Activated CD8-positive, alpha-beta memory T cell treated with anti-CD3 and anti-CD28 coated beads, Interleukin-2, amount 50 U/mL, for 24 hours (primary cell): ENCODE data around the gene RBM44.
"Not testable (repeated sequence)": the region's sequence is repeated elsewhere in the genome, so short reads cannot be mapped to it uniquely, and the experiment has no call there.

Source experiments
- DNase-seq: peaks from one replicate; pipeline ENCODE4 v3.0.0-alpha.2; 2020; ENCODE audit errors: extremely low read depth

The RBM44 gene

GRCh38 chr2:237782181-237782580, 16.4 kb upstream of the RBM44 start:
- DNase-seq, result no peak

DNA sequence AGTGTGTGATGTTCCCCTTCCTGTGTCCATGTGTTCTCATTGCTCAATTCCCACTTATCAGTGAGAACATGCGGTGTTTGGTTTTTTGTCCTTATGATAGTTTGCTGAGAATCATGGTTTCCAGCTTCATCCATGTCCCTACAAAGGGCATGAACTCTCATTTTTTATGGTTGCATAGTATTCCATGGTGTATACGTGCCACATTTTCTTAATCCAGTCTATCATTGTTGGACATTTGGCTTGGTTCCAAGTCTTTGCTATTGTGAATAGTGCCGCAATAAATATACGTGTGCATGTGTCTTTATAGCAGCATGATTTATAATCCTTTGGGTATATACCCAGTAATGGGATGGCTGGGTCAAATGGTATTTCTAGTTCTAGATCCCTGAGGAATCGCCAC, 14.9 kb upstream of the RBM44 start:
- DNase-seq, result not testable (repeated sequence)

GRCh38 chr2:237786936-237787335, 11.6 kb upstream of the RBM44 start:
- DNase-seq, result no peak

- DNase-seq, result no peak
These were observed 8.2 kb upstream of the RBM44 start for GRCh38 chr2:237790353-237790752.

- no peak for DNase-seq
These were observed 6.4 kb upstream of the RBM44 start for GRCh38 chr2:237791977-237792727.

GRCh38 chr2:237797253-237797652, 1.3 kb upstream of the RBM44 start:
- DNase-seq, result no peak

- no peak for DNase-seq
These were observed 465 bp downstream of the RBM44 start for GRCh38 chr2:237799060-237799428.

GRCh38 chr2:237801466-237801865, 2.9 kb downstream of the RBM44 start:
- DNase-seq, result no peak

GRCh38 chr2:237806334-237806733, 7.8 kb downstream of the RBM44 start:
- DNase-seq, result no peak

GRCh38 chr2:237815637-237816036, 17.1 kb downstream of the RBM44 start:
- no peak for DNase-seq

- no peak for DNase-seq
These were observed 18.0 kb downstream of the RBM44 start for GRCh38 chr2:237816531-237816930.

GRCh38 chr2:237818066-237818473, 19.5 kb downstream of the RBM44 start:
- no peak for DNase-seq

- no peak for DNase-seq
These were observed 20.7 kb downstream of the RBM44 start for GRCh38 chr2:237819231-237819630.

- no peak for DNase-seq
These were observed 21.8 kb downstream of the RBM44 start for GRCh38 chr2:237820421-237820820.

DNA sequence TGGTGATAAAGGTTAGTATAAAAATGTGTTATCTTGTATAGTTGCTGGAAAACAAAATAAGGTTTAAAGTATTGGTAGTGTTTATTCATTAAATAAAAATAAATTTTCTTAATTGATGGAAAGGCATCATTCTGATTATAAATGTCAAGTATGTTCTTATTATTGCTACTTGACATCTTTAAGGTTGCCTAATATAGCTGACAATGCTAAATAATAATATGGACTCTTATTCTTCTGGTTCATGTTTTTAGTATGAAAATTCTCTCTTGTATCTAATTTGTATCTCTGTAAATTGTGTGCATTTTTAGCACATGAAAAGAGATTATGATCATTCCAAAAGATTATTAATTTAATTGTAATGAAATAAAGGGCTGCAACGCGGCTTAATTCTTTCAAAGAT, 25.0 kb downstream of the RBM44 start:
- DNase-seq, result no peak

- DNase-seq, result no peak
These were observed 25.5 kb downstream of the RBM44 start for GRCh38 chr2:237824085-237824484.

DNA sequence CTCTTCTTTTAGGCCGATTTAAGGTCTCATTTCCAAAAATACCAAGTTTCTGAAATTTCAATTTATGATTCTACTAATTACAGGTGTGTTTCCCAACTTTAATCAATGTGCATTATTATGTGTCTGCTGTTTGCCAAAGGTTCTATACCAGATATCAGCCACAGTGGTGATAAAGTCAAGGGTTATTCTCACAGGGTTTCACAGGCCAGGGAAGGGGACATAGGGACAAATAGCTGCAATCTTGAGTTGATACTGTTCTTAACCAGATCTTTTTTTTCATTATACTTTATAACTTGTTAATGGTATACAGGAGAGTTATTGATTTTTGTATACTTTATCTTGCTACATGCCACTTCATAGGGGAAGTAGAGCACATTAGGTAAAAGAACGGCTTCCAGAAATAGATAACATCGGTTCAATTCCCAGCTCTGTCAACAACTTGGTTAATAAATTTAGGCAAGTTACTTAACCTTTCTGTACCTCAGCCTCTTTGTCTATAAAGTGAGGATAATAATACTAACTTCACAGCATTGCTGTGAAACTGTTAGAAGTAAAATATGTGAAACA, 28.9 kb downstream of the RBM44 start:
- DNase-seq, result no peak

- DNase-seq, result no peak
These were observed 31.9 kb downstream of the RBM44 start for GRCh38 chr2:237830522-237830921.

- DNase-seq, result no peak
These were observed 35.0 kb downstream of the RBM44 start for GRCh38 chr2:237833546-237833945.

GRCh38 chr2:237835372-237835771, 36.8 kb downstream of the RBM44 start:
- DNase-seq, result no peak

- no peak for DNase-seq
These were observed 42.5 kb downstream of the RBM44 start for GRCh38 chr2:237841051-237841450.

GRCh38 chr2:237848940-237849339, 50.4 kb downstream of the RBM44 start:
- not testable (repeated sequence) for DNase-seq

- no peak for DNase-seq
These were observed 55.7 kb downstream of the RBM44 start for GRCh38 chr2:237854295-237854694.

DNA sequence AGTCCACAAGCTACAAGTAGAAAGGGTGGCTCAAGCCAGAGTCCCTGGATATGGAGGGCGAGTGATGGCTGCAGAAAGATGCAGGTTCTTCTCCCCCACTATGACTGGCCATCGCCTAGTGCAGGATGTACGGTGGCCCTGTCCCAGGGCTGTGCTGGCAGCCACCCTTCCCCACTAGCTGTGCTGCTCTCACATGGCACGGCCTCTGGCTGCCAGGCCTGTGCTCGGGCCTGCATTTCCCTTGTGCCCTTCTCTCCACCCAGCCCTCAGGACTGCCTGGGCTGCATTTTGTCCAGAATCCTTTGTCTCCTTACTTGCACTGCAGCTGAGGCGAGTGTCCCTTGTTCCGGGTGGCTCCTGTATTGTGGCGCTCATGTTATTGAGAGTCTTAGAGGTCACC, 59.2 kb downstream of the RBM44 start:
- DNase-seq, result no peak
